Measurements from ENCODE around the gene CRIP1.

- TF ChIP-seq EP300 (IDR thresholded peaks at IDR 0.05; ENCODE audit: borderline replicate concordance) (no peak), REST (IDR thresholded peaks at IDR 0.05; ENCODE audit: low read depth) (no peak), CEBPB (IDR thresholded peaks at IDR 0.05) (no peak), TAF1 (IDR thresholded peaks at IDR 0.05; ENCODE audit: low read depth) (peak; percentile 60), YY1 (IDR thresholded peaks at IDR 0.05; ENCODE audit: low read depth) (0 out of 2 replicates have a peak, but pooled peaks have one; percentile 7), MAX (IDR thresholded peaks at IDR 0.05) (no peak), RAD21 (IDR thresholded peaks at IDR 0.05; ENCODE audit: low read depth) (no peak), NFIC (IDR thresholded peaks at IDR 0.05) (no peak), EGR1 (IDR thresholded peaks at IDR 0.05) (no peak), ZBTB7A (IDR thresholded peaks at IDR 0.05; ENCODE audit: low read depth) (no peak), CREB1 (IDR thresholded peaks at IDR 0.05; ENCODE audit: low read depth) (no peak), TCF12 (IDR thresholded peaks at IDR 0.05; ENCODE audit: low read depth) (no peak; the same call in 1 of the 2 replicates), TEAD4 (IDR thresholded peaks at IDR 0.05) (no peak)
- TF ChIP-seq, protein P1, sequence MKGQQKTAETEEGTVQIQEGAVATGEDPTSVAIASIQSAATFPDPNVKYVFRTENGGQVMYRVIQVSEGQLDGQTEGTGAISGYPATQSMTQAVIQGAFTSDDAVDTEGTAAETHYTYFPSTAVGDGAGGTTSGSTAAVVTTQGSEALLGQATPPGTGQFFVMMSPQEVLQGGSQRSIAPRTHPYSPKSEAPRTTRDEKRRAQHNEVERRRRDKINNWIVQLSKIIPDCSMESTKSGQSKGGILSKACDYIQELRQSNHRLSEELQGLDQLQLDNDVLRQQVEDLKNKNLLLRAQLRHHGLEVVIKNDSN (IDR thresholded peaks at IDR 0.05) = no peak
These were observed 4.8 kb downstream of the CRIP1 start for GRCh38 chr14:105491366-105491973.

All from Ishikawa (cell line).